ENCODE data around the gene BCAM.

BCAM gene

DNA sequence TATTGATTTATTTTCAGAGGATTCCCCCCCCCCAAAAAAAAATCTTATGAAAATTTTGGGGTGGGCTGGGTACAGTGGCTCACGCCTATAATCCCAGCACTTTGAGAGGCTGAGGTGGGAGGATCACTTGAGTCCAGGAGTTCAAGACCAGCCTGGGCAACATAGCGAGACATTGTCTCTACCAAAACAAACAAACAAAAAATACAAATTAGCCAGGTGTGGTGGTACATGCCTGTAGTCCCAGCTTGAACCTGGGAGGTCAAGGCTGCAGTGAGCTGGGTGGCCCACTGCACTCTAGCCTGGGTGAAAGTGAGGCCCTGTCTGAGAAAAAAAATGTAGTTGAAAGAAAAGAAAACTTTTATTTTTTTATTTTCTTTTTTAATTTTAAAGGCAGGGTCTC lies 55.1 kb downstream of the BCAM start:
- no peaks in the 10 kb centered on the region for H3K4me1 ChIP-seq (ENCODE audit: insufficient read depth, poor library complexity, severe bottlenecking)
- no peak for DNase-seq (ENCODE audit: low spot score)
- TF ChIP-seq, protein P1, sequence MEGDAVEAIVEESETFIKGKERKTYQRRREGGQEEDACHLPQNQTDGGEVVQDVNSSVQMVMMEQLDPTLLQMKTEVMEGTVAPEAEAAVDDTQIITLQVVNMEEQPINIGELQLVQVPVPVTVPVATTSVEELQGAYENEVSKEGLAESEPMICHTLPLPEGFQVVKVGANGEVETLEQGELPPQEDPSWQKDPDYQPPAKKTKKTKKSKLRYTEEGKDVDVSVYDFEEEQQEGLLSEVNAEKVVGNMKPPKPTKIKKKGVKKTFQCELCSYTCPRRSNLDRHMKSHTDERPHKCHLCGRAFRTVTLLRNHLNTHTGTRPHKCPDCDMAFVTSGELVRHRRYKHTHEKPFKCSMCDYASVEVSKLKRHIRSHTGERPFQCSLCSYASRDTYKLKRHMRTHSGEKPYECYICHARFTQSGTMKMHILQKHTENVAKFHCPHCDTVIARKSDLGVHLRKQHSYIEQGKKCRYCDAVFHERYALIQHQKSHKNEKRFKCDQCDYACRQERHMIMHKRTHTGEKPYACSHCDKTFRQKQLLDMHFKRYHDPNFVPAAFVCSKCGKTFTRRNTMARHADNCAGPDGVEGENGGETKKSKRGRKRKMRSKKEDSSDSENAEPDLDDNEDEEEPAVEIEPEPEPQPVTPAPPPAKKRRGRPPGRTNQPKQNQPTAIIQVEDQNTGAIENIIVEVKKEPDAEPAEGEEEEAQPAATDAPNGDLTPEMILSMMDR (IDR thresholded peaks at IDR 0.05; ENCODE audit: poor library complexity, severe bottlenecking): no peak

DNA sequence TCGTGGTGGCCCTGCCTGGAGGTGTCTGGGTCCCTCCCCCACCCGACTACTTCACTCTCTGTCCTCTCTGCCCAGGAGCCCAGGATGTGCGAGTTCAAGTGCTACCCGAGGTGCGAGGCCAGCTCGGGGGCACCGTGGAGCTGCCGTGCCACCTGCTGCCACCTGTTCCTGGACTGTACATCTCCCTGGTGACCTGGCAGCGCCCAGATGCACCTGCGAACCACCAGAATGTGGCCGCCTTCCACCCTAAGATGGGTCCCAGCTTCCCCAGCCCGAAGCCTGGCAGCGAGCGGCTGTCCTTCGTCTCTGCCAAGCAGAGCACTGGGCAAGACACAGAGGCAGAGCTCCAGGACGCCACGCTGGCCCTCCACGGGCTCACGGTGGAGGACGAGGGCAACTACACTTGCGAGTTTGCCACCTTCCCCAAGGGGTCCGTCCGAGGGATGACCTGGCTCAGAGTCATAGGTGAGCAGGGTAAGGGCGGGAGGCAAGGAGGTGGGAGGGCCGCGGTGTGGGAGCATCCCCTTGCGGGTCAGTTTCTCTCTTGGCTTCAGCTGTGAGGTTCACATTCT lies 56.4 kb downstream of the BCAM start:
- peaks cover 14% of the 10 kb centered on the region for H3K36me3 ChIP-seq (ENCODE audit: low read depth)

More for the DNA sequence above, 55.1 kb downstream of the BCAM start:
- H3K27me3 ChIP-seq (ENCODE audit: insufficient read depth, poor library complexity, severe bottlenecking): no peaks in the 10 kb centered on the region
- H3K9me3 ChIP-seq (ENCODE audit: severe bottlenecking): no peaks in the 10 kb centered on the region
- ATAC-seq (ENCODE audit: low read depth): no peak
- H3K36me3 ChIP-seq (ENCODE audit: low read depth): peaks cover 14% of the 10 kb centered on the region
- no peak overlapping the region for H3K27ac ChIP-seq (ENCODE audit: poor library complexity, severe bottlenecking)
- H3K4me3 ChIP-seq (ENCODE audit: severe bottlenecking): no peak overlapping the region

GRCh38 chr19:44866664-44867063 lies 57.8 kb downstream of the BCAM start:
- ATAC-seq (ENCODE audit: low read depth): no peak
- TF ChIP-seq, protein P1 (IDR thresholded peaks at IDR 0.05; ENCODE audit: poor library complexity, severe bottlenecking): no peak
- H3K9me3 ChIP-seq (ENCODE audit: severe bottlenecking): no peaks in the 10 kb centered on the region
- H3K4me3 ChIP-seq (ENCODE audit: severe bottlenecking): no peak overlapping the region
- no peaks in the 10 kb centered on the region for H3K27me3 ChIP-seq (ENCODE audit: insufficient read depth, poor library complexity, severe bottlenecking)
- H3K36me3 ChIP-seq (ENCODE audit: low read depth): peaks cover 16% of the 10 kb centered on the region
- no peak overlapping the region for H3K27ac ChIP-seq (ENCODE audit: poor library complexity, severe bottlenecking)
- no peaks in the 10 kb centered on the region for H3K4me1 ChIP-seq (ENCODE audit: insufficient read depth, poor library complexity, severe bottlenecking)
- DNase-seq (ENCODE audit: low spot score): no peak

More for the DNA sequence above, 56.4 kb downstream of the BCAM start:
- ATAC-seq (ENCODE audit: low read depth) (no peak), DNase-seq (ENCODE audit: low spot score) (no peak)
- H3K27ac ChIP-seq (ENCODE audit: poor library complexity, severe bottlenecking): no peak overlapping the region
- H3K9me3 ChIP-seq (ENCODE audit: severe bottlenecking): no peaks in the 10 kb centered on the region
- no peaks in the 10 kb centered on the region for H3K4me1 ChIP-seq (ENCODE audit: insufficient read depth, poor library complexity, severe bottlenecking)
- no peak overlapping the region for H3K4me3 ChIP-seq (ENCODE audit: severe bottlenecking)
- TF ChIP-seq, protein P1 (IDR thresholded peaks at IDR 0.05; ENCODE audit: poor library complexity, severe bottlenecking): no peak
- no peaks in the 10 kb centered on the region for H3K27me3 ChIP-seq (ENCODE audit: insufficient read depth, poor library complexity, severe bottlenecking)

DNA sequence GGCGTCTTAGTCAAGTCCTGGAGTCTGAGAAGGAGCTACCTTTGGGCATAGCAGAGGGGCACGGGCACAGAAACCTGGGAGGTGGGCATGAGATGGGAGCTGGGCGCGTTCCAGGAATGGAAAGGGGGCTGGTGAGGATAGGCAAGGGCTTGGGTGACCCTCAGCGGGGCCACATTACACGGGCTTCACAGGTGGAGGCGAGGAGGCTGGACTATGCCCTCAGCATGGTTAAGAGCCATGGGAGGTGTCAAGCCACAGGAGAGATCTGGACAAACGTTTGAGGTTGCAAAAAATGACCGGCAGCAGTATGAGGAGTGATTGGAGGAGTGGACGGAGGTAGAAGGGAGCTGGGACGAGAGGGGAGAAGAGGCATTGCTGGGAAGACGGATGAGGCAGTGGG lies 58.7 kb downstream of the BCAM start:
- no peaks in the 10 kb centered on the region for H3K4me1 ChIP-seq (ENCODE audit: insufficient read depth, poor library complexity, severe bottlenecking)
- no peak overlapping the region for H3K4me3 ChIP-seq (ENCODE audit: severe bottlenecking)
- no peaks in the 10 kb centered on the region for H3K9me3 ChIP-seq (ENCODE audit: severe bottlenecking)
- DNase-seq (ENCODE audit: low spot score) (no peak), ATAC-seq (ENCODE audit: low read depth) (no peak)
- no peaks in the 10 kb centered on the region for H3K27me3 ChIP-seq (ENCODE audit: insufficient read depth, poor library complexity, severe bottlenecking)
- peaks cover 22% of the 10 kb centered on the region for H3K36me3 ChIP-seq (ENCODE audit: low read depth)
- TF ChIP-seq, protein P1 (IDR thresholded peaks at IDR 0.05; ENCODE audit: poor library complexity, severe bottlenecking): no peak
- no peak overlapping the region for H3K27ac ChIP-seq (ENCODE audit: poor library complexity, severe bottlenecking)

DNA sequence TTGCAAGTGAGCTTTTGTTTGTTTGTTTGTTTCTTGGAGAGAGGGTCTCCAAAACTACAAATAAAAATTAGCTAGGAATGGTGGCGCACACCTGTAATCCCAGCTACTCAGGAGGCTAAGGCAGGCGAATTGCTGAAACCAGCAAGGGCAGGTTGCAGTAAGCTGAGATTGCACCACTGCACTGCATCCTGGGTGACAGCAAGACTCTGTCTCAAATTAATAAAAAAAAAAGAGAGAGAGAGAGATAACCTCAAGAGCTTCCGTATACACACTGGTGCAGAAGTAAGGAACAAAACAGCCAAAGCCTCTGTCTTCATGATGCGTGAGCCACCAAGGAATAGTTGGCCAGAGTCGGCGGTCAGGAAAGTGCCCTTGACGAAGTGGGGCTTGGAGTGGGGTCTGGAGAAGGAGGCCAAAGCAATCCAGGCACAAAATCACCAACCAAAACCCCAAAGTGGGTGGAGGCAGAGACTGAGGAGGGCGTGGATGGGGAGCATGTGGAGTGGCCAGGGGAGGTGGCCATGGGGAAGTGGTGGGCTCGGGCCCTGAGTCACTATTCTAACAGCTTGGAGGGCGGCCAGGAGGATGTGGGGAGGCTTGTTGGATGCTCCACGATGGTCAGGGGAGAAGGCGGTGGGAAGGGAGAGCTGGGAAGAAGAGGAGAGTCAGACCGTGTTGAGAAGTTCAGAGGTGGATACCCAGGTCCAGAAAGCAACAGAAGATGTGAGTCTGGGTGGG lies 61.0 kb downstream of the BCAM start:
- ATAC-seq (ENCODE audit: low read depth) (no peak), DNase-seq (ENCODE audit: low spot score) (no peak)
- TF ChIP-seq, protein P1 (IDR thresholded peaks at IDR 0.05; ENCODE audit: poor library complexity, severe bottlenecking): no peak
- Histone ChIP-seq H3K27ac (ENCODE audit: poor library complexity, severe bottlenecking) (no peak overlapping the region), H3K4me1 (ENCODE audit: insufficient read depth, poor library complexity, severe bottlenecking) (no peaks in the 10 kb centered on the region), H3K36me3 (ENCODE audit: low read depth) (peaks cover 42% of the 10 kb centered on the region), H3K9me3 (ENCODE audit: severe bottlenecking) (no peaks in the 10 kb centered on the region), H3K4me3 (ENCODE audit: severe bottlenecking) (no peak overlapping the region), H3K27me3 (ENCODE audit: insufficient read depth, poor library complexity, severe bottlenecking) (no peaks in the 10 kb centered on the region)

All from RWPE2 (cell line).